HG03064 (cell line): Measurements from ENCODE around the gene SKIDA1.
"Not testable (repeated sequence)": the region's sequence is repeated elsewhere in the genome, so short reads cannot be mapped to it uniquely, and the experiment has no call there.

Experiments
- ATAC-seq: cut with Tn5 transposase; IDR thresholded peaks from one replicate; pipeline ENCODE4 v1.9.1; 2021; ENCODE audit warnings: low read depth; ENCODE audit not compliant: unreplicated experiment

Gene SKIDA1

DNA sequence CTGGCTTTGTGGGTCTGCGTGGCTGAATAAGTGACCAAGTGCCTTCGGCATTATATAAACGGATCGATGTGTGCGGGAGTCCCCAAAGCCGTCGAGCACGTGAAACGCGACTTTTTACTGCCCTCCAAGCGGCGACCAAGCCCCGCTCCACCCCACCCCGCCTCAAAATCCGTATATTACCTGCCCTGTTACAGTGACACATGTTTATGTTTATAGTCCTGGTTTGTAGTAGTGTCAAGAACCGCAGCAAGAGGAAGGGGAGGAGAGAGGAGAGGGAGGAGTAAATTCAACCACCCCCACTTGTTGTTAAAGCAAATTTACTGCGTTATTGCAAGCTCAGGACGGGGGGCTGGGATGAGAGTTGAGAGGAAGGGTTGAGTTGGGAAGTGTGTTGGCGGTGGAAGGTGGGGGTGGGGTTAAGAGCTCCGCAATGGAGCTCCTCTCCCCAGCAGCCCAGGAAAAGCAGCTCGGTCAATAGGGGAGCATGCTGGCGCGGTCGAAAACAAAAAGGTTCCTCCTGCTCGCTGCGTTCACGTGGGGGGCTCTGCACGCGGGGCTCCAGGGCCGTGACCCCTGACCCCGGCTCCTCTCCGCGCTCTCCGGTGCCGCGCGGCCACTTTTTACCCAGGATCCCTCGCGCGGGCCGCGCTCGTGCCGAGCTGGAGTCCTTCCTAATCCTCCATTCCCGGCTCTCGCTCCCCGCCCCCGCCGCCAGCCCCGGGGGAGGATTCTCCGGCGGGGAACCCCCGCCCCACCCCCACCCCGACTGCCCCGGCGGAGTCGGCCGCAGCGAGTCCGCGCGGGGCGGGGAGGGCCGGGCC, at the start of gene SKIDA1:
Gene SKIDA1, minus strand, starts transcription at position 316 of the 821 bp plus-strand sequence. CDS start 7,860 bp downstream, outside the sequence.
- peak; percentile 54 for ATAC-seq

DNA sequence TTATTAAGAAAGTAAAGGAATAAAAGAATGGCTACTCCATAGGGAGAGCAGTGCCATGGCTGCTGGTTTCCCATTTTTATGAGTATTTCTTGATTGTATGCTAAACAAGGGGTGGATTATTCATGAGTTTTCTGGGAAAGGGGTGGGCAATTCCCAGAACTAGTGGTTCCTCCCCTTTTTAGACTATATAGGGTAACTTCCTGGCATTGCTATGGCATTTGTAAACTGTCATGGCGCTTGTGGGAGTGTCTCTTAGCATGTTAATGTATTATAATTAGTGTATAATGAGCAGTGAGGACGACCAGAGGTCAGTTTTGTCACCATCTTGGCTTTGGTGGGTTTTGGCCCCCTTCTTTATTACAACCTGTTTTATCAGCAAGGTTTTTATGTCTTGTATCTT, 49.0 kb upstream of the SKIDA1 start:
- not testable (repeated sequence) for ATAC-seq

DNA sequence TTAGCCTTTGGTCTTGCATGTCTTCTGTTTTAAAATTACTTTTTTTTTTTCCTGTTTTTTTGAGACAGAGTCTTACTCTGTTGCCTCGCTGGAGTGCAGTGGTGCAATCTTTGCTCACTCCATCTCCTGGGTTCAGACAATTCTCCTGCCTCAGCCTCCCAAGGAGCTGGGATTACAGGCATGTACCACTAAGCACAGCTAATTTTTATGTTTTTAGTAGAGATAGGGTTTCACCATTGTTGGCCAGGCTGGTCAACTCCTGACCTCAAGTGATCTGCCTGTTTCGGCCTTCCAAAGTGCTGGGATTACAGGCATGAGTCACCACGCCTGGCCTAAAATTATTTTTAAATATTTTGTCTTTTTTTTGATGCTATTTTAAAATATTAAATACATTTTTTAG, 47.1 kb upstream of the SKIDA1 start:
- no peak for ATAC-seq

DNA sequence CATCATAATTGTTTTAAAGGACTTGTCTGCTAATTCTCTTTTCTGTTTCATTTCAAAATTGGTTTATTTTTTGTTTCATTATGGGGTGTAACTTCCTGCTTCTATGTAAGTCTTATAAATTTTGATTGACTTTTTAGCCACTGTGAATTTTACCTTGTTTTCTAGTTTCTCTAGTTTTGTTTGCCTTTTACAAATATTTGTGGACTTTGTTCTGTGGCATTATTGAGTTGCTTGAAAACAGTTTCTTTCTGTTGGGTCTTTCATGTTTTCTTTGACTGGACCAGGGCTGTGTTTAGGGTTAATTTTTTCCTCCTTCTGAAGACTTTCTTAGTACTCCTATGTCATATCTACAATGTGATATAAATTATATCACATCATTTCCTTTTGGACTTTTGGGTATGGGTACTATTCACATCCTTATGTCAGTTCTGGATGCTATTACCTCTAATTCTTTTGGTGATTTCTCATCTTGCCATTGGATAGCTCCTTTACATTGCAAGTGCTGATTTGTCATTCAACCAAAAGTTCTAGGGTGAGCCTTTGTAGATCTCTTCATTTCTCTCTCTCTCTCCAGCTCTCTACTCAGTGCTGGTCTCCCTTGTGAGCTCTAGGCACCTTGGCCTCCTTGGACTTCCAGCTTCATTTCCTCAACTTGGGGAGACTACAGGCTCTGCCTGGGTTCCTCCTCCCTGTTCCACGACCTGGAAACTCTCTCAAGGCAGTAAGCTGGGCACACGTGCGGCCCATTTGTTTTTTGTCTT, 45.5 kb upstream of the SKIDA1 start:
- no peak for ATAC-seq

DNA sequence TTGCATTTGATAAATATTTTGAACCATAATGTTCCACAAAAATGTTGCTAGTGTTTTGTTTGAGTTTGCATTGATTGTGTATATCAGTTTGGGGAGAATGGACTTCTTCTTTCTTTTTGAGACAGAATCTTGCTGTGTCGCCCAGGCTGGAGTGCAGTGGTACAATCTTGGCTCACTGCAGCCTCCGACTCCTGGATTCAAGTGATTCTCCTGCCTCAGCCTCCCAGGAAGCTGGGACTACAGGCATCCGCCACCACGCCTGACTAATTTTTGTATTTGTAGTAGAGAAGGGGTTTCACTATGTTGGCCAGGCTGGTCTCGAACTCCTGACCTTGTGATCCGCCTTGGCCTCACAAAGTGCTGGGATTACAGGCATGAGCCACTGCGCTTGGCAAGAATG, 33.5 kb upstream of the SKIDA1 start:
- ATAC-seq = not testable (repeated sequence)

DNA sequence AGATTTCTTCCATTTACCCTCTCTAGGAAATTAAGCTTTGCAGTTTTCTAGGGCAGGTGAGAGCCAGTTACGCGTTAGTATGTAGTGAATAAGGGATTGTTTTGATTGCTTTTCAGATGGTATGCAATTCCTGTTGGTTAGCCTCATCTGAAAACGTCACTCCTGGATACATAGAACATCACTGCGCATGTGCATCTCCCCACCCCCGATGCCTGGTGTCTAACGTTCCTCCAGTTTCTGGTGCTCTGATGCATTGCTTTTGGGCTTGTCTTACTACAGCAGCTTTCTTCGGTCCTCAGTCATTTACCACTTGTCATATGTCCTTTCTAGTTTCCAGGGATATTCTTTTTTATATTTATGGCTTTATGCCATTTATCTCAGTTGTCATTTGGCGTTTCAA, 31.0 kb upstream of the SKIDA1 start:
- ATAC-seq = no peak

DNA sequence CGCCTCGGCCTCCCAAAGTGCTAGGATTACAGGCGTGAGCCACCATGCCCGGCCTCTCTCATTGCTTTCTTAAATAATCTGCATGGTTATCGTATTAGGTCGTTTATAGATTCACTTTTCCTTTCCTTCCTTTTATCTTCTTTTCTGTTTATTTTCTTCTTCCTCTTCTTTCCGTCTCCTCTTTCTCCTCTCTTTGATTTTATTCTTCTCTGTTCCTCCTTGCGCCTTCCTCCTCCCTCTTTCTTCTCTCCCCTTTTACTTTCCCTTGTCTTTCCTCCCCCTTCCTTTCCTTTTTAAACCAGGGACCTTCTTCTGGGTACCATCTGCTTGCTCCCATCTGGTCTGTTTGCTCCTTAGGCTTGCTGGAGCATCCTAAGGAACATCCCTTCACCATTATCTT, 27.2 kb upstream of the SKIDA1 start:
- no peak for ATAC-seq

DNA sequence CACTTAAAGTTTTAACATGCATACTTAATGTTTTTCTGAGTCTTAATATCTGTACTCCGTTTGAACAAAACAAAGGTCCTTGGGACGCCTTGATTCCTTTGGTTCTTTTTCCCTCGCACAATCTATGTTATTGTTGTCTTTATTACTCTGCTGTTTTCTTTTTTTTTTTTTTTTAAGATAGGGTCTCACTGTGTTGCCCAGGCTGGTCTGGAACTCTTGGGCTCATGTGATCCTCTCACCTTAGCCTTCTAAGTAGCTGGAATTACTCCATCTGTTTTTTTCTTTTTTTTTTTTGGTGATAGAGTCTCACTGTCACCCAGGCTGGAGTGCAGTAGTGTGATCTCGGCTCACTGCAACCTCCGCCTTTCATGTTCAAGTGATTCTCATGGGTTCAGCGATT, 21.8 kb upstream of the SKIDA1 start:
- no peak for ATAC-seq

DNA sequence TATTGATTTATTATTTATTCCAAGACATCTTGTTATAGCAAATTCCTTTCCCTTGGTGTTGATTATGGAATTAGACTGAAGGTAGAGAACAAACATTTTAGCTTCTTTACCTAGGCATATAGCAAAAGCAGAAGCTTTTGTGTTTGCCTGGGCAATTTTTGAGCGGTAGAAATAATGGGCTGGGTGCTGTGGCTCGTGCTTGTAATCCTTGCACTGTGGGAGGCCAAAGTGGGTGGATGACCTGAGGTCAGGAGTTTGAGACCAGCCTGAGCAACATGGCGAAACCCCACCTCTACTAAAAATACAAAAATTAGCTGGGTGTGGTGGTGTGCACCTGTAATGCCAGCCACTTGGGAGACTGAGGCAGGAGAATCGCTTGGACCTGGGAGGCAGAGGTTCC, 15.2 kb upstream of the SKIDA1 start:
- not testable (repeated sequence) for ATAC-seq

DNA sequence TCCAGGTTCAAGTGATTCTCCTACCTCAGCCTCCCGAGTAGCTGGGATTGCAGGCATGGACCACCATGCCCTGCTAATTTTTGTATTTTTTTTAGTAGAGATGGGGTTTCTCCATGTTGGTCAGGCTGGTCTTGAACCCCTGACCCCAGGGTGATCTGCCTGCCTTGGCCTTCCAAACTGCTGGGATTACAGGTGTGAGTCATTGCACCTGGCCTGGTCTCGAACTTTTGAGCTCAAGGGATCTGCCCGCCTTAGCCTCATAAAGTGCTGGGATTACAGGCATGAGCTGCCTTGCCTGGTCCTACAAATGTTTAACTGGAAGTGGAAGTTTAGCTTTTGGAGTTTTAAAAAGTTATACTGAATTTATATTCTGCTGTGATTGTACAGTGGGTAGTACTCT, 11.4 kb upstream of the SKIDA1 start:
- no peak for ATAC-seq

DNA sequence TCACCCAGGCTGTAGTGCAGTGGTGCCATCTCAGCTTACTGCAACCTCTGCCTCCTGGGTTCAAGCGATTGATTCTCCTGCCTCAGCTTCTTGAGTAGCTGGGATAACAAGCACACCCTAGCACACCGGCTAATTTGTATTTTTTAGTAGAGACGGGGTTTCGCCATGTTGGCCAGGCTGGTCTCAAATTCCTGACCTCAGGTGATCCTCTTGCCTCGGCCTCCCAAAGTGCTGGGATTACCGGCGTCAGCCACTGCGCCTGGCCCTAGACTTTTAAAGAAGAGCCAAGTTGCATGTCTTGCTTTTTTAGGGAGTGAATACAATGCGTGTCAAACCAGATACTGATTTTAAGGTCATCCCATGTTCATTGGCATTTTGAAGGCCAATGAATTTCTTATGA, 10.5 kb upstream of the SKIDA1 start:
- not testable (repeated sequence) for ATAC-seq

DNA sequence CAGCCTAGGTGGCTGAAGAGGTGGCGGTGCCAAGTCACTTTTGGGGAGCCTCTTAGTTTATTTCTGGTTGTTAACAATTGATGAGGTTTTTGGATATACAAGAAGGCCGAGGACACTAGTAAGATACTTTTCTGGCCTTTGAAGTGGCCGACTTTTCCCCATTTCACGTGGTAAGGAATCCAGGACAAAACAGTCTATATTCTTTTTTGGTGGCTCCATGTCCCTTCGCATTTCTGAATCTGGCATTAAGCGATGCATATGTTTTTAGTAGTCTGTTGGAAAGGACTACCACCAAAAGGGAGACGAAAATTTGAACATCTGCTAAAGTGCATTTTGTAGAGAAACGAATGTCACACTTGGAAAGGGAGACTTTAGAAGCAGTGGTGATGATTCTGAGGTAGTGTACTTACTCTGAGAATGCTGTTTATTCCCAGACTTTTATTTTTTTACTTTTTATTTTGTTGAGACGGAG, 10.0 kb upstream of the SKIDA1 start:
- ATAC-seq = no peak

DNA sequence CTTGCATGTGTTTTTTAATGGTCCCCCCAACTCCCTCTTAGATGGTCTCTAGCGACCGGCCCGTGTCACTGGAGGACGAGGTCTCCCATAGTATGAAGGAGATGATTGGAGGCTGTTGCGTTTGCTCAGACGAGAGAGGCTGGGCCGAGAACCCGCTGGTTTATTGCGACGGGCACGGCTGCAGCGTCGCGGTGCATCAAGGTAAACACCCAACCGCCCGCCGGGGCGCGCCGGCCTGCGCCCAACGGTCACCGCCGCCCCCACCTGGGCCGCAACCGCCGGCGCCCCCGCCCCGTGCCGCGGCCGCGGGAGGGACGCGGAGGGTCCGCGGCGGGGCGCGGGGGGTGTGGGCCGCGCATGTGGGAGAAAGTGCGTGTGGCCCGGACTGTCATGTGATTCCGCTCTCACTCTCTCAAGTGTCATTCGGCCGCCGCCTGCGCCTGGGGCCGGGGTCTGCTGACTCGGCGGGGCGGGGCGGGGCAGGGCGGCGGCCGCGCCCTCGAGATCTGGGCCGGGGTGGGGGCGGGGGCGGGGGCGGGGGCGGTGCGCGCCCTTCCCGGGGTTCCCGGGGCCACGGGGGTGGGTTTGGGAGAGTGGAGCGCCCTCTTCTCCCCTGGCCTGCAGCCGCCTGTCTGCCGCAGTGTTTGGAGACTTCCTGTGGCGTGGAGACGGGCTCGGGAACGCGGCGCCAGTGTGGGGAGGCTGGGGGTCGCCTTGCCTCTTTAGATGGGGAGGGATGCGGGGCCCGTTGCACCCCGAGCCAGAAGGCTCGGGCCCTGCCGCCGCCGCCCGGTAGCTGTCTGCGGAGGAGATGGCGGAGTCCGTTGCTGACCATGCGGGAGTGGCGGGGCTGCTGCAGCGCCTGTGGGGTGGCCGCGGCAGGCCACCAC, 9.4 kb upstream of the SKIDA1 start:
- no peak for ATAC-seq

DNA sequence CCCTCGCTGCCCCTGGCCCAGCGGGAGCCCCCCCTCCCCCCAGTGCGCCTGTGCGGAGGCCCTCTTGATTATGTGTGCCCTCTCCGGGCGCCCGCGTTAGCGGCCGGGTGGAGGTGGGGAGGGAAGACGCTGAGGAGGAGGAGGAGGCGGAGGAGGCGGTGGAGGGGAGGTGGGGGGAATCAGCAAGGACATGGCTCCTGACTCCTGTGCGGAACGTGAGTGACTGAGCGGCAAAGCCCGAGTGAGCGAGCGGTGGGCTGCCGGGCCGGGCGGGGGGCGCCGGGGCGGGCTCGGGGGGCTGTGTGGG, 8.8 kb upstream of the SKIDA1 start:
- no peak for ATAC-seq

DNA sequence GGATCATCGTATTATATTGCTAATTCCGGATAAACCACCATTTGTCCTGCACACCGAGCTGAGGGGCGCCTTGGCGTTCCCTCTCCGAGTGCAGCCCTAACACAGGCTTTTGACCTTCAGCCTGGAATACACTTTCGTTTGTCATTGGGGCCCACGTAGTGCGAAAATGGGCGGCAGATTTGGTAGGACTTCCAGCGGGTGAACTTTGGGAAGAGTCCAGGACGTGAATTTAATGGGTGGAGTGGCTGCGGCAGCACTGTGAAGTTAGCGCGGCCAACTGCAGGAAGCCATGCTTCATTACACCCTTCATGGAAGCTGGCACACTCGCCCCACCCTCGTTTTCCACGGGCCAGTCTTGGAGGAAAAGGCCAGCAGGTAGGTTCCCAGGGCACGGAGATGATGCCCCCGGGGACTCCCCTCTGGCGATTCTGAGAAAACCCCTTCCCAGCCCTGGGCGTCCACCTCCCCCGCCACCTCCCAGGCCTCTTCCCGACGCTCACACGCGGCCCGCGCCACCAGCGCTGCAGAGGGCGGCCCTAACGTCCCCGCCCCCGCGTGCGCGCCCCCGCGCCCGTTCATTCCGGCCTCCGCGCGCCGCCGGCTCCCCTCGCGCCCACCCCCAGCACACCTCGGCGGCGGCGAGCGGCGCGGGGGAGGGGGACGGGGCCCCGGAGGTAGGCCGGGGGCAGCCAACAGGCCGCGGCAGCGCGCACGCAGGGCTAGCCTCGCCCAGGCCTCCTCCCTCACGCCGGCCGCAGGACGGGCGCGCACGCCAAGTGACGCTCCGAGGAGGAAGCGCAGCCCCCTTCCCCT, 8.2 kb upstream of the SKIDA1 start, which contains the start of gene MLLT10:
Gene MLLT10, plus strand, starts transcription at position 766 of the 813 bp plus-strand sequence. CDS start 413 bp downstream, outside the sequence.
- ATAC-seq = peak; percentile 84

DNA sequence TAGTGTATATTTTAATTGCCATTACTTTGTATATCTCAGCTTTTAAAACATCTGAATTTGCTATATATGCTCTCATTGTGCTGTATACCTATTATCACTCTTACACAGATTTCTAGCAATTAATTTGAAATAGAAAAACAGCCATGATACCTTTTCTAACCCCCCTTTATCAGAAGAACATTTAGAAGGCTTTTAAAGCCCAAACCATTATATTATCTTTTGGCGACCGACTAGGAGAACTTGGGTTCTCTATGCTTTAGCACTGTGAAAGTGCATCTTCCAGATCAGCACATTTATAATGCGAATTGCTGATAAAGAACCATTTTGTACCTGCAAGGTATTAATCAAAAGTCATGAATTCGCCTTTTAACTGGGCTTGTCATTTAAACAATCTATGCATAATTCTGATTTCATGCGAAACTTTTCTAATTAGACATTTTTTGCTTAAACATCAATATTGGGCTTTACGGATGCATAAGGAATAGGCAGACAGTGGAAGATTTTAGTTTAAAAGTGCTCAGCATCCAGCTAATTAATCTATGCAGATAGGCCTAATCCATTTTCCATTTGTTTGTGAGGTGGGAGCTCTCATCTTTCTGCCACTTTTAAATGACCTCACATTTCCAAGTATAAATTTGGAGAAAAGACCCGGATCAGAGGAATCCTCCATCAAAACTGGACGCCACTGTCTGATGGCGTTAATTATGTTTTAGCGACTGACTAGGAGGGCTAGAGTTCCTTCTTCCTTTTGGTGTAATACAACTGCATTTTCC, 7.4 kb upstream of the SKIDA1 start:
- ATAC-seq = no peak

DNA sequence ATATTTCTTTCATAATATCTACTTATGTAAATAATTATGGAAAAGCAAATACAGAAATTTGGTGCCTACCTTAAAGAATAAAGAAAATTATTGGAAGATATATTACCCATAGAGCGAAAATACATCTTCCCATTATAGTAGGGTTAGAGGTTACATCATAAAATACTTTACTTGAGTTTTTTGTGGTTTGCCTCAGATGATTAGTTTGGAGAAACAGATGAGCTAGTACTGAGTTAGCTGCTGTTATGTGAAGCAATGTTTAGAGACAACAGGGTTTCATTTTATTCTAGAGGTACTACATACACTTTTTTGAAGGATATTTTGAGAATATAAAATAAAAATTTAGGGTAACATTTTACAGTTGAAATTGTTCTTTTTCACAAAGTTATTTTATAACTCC, 5.7 kb upstream of the SKIDA1 start:
- no peak for ATAC-seq

DNA sequence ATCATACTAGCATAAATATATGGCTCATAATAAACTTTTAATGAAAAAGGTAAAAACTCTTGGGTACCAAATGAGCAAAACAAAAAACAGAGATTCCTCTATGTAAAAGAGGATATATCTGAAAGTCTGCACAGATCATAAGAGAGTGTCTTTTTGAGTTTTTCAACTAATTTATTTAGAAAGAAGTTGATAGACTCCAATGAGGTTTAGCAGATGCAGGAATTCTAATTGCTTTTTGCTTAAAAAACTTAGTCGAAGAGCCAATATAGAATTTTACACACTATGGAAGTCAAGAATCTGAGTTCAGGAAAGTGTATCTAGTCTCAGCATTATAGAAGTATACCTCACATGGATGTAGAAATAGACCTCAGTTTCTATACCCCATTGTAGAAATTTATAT, 5.2 kb upstream of the SKIDA1 start:
- no peak for ATAC-seq

DNA sequence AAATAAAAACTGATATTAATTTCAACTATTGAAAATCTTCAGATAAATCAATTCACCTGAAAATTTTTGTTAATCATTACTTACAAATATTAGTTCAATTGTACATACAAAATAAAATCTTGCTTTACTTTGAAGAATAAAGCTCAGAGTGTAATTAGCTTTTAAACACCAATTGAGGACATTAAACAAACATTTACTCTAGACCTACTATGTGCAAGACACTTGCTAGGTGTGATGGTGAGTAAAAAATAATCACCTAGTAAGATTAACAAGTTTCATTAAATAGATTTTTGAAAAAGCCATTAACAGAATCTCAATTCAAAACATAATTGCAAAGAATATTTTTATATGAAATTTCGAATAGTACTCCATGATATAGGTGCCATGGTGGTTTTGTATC, 4.7 kb upstream of the SKIDA1 start:
- ATAC-seq = no peak
